Ishikawa (cell line): ENCODE measurements around the gene SDE2.

ENCODE experiments used
- EGR1 ChIP-seq: IDR thresholded peaks from 2 replicates; pipeline ENCODE4 v1.6.1; 2012
- TCF12 ChIP-seq: IDR thresholded peaks from 2 replicates; pipeline ENCODE4 v1.6.1; 2012; ENCODE audit warnings: low read depth
- TF ChIP-seq, protein P1 (sequence below): IDR thresholded peaks from 2 replicates; pipeline ENCODE4 v1.6.1; 2012; ENCODE audit warnings: low read depth, mild to moderate bottlenecking
- TF ChIP-seq, protein P2 (sequence below): IDR thresholded peaks from 2 replicates; pipeline ENCODE4 v1.6.1; 2012

DNA sequence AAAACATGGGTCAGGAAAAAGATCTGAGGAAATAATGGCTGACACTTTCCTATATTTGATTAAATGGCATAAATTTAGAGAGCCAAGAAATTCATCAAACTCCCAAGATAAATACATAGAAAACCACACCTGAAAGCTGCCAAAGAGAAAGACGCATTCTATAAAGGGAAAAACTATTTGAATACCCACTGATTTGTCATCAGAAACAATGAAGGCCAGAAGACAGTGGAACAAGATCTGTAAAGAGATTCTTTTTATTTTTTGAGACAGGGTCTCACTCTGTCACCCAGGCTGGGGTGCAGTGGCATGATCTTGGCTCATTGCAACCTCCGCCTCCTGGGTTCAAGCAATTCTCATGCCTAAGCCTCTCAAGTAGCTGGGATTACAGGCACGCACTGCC lies 17.4 kb downstream of the SDE2 start:
- TF ChIP-seq, protein P1, sequence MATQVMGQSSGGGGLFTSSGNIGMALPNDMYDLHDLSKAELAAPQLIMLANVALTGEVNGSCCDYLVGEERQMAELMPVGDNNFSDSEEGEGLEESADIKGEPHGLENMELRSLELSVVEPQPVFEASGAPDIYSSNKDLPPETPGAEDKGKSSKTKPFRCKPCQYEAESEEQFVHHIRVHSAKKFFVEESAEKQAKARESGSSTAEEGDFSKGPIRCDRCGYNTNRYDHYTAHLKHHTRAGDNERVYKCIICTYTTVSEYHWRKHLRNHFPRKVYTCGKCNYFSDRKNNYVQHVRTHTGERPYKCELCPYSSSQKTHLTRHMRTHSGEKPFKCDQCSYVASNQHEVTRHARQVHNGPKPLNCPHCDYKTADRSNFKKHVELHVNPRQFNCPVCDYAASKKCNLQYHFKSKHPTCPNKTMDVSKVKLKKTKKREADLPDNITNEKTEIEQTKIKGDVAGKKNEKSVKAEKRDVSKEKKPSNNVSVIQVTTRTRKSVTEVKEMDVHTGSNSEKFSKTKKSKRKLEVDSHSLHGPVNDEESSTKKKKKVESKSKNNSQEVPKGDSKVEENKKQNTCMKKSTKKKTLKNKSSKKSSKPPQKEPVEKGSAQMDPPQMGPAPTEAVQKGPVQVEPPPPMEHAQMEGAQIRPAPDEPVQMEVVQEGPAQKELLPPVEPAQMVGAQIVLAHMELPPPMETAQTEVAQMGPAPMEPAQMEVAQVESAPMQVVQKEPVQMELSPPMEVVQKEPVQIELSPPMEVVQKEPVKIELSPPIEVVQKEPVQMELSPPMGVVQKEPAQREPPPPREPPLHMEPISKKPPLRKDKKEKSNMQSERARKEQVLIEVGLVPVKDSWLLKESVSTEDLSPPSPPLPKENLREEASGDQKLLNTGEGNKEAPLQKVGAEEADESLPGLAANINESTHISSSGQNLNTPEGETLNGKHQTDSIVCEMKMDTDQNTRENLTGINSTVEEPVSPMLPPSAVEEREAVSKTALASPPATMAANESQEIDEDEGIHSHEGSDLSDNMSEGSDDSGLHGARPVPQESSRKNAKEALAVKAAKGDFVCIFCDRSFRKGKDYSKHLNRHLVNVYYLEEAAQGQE, result no peak
- TF ChIP-seq, protein P2, sequence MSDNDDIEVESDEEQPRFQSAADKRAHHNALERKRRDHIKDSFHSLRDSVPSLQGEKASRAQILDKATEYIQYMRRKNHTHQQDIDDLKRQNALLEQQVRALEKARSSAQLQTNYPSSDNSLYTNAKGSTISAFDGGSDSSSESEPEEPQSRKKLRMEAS, result no peak
- TF ChIP-seq EGR1 (no peak), TCF12 (no peak)
